GM21528 (cell line): ENCODE data around the gene SLC4A9.
"Not testable (repeated sequence)": the region's sequence is repeated elsewhere in the genome, so short reads cannot be mapped to it uniquely, and the experiment has no call there.

ENCODE experiments used
- ATAC-seq: cut with Tn5 transposase; IDR thresholded peaks from one replicate; pipeline ENCODE4 v1.9.1; 2021; ENCODE audit warnings: mild to moderate bottlenecking, moderate library complexity; ENCODE audit not compliant: unreplicated experiment, low FRiP score

The SLC4A9 gene

DNA sequence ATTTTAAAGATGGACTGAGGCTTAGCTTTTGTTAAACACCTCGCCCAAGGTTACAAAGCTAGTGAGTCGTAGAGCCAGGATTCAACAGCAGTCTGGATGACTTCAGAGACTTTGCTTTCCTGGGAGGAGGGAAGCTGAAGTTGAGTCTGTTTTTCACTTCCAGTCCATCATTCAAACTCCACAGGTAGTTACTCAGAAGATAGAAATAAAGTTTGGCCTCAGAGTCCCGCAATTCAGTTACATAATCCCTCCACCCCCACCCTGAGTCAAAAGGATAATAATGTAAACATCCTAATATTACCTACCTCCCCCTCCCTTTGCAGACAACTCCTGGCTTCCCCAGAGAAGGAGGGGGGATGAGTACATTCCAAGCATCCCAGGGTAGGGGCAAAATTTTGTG is 21.7 kb upstream of the SLC4A9 start:
- no peak for ATAC-seq

DNA sequence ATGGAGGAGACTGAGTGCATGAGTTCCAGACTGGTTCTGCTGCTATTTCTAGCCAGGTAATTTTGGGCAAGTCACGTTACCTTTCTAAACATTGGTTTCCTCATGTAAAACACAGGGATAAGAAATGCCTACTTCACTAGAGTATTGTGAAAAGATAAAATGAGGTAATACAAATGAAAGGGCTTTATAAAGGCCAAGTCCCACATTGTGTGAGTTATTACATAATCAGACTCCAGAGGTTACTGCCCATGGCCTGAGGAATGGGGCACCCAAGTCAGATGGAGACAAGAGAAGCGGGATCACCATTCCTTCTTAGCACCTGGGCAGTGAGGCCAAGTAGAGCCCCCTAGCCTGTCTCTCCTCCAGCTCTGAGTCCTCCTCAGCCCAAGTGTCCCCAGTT is 21.1 kb upstream of the SLC4A9 start:
- no peak for ATAC-seq

DNA sequence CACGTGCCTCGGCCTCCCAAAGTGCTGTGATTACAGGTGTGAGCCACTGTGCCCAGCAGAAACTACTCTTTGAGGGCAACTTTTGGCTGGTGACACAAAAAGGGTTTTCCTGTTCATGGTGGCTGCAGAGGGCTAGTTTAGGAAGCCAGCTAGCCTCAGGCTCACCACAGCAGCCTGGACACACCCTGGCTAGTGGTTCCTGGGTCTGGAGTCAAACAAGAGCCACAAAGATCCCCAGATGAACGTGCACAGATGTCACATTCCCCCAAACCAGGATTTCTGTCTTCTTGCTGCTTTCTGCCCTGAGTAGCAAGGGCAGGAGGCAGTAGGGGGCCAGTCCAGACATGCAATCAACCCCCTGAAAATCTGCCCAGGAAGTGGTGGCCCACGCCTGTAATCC is 20.4 kb upstream of the SLC4A9 start:
- ATAC-seq = no peak

DNA sequence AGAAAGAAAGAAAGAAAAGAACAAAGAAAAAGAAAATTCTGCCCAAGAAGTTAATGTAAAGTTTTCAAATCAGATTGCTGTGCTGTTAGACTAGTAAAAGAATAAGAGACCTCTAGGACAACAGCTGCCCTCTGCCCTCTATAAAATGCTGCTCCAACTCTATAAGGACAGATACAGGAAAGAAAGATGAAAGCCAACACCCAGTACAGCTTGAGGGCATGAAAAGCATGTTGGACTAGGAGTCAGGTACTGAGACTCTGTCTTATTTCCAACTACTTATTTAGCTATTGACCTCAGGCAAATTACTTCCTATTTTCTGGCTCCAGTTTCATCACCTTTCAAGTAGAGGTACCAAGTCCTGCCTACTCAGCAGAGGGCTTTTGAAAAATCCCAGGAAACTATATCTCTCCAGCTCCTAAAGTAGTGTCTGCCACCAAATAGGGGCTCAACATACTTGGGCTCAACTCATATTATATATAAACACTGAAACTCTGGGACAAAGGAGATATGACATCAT is 19.3 kb upstream of the SLC4A9 start:
- no peak for ATAC-seq

DNA sequence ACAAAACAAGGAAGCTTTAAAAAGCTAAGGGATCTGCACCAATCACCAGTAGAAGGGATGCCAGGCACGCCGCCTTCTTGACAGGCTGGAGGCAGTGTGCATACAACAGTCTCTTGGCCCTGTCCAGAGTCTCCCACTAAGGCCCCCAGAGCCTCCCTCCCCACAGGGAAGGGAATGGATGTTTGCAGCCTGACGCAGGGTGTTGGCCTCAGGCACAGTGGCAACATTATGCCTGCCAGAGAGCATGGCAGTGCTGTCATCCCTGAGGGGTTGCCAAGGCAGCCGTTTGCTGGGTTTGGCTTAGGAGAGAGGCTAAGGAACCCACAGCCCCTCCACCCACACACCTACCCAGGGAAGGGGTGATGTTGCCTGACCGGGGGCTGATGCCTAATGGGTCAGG is 18.4 kb upstream of the SLC4A9 start:
- ATAC-seq = no peak

DNA sequence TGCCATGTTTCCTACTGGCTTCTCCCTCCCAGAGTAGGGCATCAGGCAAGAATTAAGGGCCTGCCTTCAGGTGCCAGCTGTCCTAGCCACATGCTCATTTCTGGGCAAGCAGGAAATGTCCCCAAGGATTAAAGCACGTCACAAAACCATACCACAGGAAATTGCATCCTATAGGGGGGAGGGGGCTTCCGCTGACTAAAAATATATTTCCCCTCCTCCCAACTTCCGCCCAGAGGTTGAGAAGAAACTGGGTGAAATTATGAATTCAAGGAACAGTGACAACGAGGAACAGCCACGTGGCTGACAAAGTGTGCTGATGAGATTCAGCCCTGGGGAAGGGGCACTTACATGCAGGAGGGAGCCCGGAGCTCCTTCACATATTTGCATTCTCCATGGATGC is 17.7 kb upstream of the SLC4A9 start:
- no peak for ATAC-seq

DNA sequence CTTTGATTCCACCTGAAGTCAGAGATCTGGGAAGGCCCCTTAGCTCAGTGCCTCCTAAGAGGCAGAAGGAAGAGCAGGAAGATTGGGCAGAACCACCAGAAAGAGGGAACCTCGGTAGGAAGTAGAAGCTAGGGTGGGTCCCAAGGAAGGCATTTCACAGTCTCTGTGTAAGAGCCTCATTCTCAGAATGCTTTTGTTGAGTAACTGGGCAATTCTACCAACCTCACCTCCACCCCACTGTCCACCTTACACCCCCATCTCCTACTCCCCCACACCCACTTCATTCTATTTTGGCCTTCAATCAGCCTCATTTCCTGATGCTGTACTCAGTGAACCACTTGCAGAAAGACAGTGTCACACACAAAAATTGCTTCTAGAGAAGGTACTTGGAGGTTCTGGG is 17.1 kb upstream of the SLC4A9 start:
- ATAC-seq = no peak

DNA sequence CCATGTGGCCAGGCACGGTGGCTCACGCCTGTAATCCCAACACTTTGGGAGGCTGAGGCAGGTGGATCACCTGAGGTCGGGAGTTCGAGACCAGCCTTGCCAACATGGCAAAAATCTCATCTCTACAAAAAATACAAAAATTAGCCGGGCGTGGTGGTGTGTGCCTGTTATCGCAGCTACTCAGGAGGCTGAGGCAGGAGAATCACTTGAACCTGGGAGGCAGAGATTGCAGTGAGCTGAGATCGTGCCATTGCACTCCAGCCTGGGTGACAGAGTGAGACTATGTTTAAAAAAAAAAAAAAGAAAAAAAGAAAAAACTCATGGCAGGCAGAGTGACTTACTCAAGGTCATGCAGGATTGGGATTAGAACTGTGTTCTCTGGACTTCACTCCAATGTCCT is 16.1 kb upstream of the SLC4A9 start:
- ATAC-seq = not testable (repeated sequence)

DNA sequence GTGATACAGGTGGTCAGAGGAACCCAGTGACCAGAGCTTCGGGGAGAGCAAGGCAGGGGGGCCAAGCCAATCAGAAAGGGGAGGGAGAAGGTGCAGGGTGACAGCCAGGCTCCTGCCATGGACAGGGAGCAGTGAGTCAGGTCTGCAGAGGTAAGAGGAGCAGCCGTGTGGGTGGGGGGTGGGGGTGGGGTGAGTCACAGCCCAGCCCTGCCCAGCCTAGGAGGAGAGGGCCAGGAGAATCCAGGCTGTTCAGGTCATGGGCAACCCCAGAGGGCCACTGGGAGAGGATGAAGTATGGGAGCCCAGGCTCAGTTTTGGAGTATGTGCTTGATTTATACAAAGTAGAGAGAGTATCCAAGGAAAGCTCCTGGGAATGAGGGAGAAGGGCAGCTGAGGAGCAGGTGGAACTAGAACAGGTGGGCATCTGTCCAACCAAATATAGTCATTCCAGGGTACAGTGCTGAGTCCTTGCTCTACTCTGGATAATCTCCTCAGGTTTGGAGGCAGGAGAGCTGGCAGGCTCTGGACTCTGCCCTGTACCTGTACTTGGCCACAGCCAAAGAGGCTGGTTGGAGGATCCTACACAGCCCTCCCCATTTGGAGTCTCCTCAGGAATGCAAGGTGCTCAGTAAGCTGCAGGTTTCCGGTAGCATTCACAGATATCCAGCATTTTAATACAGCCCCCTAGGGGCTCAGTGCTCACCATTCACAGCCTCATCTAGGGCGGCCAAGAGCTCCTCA is 15.1 kb upstream of the SLC4A9 start:
- no peak for ATAC-seq

DNA sequence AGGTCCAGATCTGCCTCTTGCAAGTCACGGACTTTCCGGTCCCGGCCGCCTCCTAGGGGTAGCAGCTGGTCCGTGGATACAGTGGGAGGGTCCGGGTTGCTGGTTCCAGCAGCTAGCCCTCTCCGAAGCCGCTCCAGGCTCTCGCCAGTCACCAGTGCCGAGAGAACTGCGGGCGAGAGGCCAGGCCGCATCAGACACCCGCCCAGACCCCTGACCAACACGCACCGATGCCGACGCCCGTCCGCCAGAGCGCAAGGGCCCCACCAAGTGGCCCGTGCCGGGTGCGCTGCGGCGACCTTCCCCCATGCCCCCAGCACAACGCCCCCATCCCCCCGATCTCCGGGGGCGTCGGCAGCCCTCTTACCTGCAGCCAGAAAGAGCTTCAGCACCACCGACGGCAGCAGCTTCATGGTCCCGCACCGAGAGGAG is 14.1 kb upstream of the SLC4A9 start:
- ATAC-seq = no peak

DNA sequence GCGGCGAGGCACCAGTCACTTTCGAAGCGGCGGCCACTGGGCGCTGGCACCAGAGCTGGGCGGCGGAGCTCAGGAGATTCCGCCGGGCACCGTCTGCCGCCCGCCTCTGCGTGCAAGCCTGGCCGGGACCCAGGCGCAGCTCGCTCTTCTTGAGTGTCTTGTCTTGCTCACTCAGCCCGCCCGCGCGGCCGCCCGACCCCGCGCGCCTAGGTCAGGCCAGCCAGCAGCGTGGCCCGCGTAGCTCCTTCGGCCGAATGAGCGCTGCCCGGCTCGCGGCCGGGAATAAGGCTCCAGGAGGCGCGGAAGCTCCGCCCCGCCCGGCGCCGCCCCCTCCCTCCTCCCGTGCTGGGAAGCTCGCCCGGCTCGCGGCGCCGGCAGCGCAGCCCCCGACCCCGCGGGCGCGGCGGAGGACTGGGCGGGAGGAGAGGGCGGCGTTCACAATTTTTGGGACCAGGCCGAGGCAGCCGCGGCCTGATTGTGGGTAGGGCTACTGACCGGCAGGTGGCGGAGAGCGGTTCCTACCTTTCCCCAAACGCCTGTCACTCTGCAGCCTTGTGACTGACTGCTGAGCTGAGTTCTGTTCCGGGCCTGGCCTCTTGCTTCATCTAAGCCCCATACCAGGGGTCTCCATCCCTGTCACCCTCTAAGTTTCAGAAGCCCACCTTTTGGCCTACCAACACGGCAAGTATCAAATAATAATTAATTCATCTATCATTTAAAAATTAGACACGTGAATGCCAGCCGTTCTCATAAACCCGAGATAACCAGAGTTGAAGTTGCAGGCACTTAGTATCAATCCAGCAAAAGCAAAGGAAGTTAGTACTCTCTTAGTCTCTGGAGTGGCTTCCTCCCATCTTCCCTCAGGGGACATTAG is 13.4 kb upstream of the SLC4A9 start, which contains the start of gene HBEGF:
Gene HBEGF (minus strand): TSS at position 256 of the 874 bp plus-strand sequence. CDS start 275 bp downstream, outside the sequence.
- peak; percentile 72 for ATAC-seq

DNA sequence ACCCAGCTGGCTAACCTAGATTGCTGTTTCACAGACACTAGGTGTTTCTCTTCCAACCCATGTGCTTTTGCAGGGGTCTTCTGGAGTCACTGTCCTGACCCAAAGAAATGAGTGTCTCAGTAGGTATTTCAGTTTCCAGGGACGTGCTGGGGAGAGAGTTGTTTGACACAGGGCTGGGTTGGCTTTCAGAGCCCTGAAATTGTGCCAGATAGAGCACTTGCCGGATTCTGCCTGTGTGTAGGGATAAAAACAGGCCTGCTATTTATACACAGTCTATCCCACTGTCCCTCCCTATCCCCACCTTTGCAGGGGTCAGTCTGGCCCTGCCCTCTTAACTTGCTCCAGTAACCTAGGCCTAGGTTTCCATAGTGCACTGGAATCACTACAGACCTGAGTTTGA is 12.6 kb upstream of the SLC4A9 start:
- ATAC-seq = no peak

DNA sequence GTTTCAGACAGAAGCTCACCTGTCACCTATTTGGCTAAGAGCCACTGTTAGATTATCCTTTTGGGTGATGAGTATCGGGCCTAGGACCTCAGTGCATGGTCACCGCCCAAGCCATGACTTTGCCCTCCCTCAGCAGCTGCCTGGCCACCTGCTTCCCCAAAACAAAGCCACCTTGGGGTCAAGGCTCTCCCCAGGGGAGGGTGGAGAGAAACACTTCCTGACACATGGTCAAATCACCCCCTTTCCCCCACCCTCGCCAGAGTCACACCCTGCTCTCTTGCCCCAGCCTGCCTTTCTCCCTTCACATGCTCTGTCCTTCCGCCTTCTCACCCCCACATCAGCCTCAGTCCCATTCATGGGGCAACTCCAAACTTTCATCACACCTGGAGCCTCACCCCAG is 11.9 kb upstream of the SLC4A9 start:
- ATAC-seq = no peak

DNA sequence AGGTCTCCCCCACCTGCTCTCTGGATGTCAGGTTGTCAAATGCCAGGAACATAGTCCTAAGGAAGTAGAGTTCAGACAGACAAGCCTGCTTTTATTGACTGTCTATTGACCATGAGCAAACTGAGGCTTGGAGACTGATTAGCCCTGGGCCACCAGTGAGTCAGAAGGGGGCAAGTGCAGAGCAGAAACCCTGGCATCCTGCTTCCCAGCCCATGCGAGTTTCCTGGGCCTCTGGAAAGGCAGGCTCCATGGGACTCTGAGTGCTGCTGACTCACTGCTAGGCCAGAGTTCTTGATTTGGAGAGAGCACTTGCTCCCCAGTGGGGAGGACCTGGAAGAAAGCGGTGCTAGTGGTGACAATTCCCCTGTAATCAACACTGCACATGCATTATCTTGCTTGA is 10.8 kb upstream of the SLC4A9 start:
- no peak for ATAC-seq

DNA sequence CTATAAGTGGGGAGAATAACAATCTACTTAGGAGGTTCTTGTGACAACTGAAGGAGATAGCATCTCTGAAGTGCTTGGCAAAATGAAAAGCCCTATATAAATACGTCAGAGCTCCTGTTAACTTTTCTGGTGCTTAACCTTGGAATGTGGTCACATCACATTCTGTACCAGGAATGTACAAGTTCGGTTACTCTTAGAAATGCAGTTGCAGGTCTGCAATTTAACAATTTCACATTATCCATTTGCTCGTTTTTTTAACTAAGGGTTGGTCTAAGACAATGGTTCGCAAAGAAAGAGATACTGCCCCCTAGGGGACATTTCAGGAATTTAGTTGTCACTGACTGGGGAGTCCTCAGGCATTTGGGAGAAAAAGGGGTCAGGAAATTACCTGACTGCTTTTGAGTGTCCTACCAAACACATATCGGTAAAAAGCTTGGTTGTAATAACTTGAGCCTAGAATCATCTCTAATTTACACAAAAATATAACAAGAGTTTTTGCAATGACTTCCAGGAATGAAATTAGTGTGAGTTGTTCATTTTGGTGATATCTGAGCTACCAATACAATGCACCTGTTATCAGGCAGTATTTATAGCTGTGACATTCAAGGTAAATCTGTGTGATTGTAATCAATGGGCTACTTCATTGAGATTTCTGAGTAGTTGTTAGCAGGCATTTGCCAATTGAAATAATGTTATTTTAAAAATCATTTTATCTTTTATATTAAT is 8.2 kb upstream of the SLC4A9 start:
- peak; percentile 66 for ATAC-seq

DNA sequence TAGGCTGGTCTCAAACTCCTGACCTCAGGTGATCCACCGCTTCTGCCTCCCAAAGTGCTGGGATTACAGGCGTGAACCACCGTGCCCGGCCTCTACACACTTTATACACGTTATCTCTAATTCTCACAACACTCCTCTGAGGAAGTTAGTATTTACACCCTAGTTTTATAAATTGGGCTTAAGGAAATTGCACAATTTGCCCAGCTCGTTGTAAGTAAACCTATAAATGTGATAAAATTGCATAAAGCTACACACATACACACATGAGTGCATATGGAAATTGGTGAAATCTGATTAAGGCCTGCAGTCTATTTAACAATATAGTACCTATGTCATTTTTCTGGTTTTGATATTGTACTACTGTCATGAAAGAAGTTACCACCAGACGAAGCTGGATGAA is 4.4 kb upstream of the SLC4A9 start:
- ATAC-seq = no peak

DNA sequence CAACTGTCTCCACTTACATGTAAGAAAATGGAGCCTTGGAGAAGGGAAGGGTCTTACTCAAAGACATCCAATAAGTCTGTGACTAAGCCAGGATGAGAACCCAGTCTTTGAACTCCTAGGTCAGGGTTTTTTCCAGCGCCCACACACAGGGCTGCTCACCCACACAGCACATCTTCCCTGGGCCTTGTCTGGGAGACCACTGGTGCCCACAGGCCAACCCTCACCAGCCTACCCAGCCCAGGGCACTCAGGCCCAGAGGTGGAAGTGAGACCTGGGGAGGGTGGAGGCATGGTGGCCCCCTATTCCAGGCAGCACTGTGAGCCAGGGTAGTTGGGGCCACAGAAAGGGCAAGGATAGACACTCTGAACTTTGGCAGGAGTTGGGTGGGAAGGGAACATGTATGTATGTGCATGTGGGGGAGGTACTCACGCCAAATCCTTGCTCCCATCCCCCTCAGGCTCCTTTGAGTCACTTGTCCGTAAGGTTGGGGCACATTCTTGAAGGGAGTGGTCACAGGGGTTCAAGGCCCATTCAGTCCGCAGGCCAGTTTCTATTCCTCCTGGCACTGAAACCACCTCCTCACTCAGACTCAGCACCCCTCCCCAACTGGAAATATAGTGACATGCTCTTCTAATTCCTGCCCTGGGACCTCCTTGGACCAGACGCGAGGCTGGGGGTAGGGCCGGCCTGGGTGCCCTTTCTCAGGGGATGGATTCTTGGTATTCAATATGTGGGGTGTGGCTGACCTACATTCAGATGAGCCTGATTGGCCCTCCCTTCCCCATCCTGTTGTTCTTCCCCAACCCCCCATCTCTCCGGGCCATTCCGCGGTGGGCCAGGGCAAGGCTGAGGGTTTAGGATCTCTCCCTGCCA is 2.9 kb upstream of the SLC4A9 start:
- ATAC-seq = peak; percentile 20

DNA sequence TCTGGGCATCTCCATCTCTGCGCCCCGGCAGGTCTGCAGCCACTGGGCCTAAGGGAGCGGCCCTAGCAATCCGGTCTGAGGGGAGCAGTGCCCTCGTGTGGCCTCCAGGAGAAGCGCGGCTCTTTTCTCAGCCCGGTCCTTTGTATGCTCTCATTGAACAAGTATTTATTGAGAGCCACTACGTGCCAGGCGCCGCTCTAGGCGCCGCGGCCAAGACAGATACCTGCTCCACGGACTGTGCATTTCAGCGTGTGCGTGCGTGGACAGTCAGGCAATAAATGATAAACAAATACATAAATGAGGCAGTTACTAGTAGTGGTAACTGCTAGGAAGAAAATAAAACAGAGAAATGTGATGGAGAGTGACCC is 2.3 kb upstream of the SLC4A9 start:
- ATAC-seq = peak; percentile 89

DNA sequence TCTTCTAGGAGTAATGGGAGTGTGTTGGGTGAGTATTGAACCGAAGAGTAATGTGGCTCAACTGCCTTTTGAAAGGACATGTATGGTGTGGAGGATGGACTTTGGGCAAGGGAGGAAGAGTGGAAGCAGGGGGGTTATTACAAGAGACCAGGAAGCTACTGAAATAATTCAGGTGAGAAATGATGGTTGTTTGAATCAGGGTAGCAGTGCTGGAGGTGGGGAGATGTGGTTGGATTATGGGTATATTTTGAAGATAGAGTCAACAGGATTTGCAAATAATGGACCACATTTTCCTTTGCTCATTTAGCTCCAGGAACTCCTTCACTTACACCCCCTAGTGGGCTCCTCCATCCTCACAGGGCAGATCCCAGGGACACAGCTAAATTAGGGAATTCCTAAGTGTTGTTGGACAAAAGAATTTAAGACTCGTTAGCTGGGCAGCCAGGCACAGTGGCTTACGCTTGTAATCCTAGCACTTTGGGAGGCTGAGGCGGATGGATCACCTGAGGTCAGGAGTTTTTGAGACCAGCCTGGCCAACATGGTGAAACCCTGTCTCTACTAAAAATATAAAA is 1.2 kb upstream of the SLC4A9 start:
- no peak for ATAC-seq
